NOMO-1 (cell line): ENCODE measurements around the gene AKAP9.
"Not testable (repeated sequence)": the region's sequence is repeated elsewhere in the genome, so short reads cannot be mapped to it uniquely, and the experiment has no call there.

Experiments
- DNase-seq, 2 experiments: peaks; one replicate each; lab custom pipeline; 2025; ENCODE audit not compliant: unreplicated experiment in 2 of 2; lab: John Stamatoyannopoulos, UW

Gene AKAP9

DNA sequence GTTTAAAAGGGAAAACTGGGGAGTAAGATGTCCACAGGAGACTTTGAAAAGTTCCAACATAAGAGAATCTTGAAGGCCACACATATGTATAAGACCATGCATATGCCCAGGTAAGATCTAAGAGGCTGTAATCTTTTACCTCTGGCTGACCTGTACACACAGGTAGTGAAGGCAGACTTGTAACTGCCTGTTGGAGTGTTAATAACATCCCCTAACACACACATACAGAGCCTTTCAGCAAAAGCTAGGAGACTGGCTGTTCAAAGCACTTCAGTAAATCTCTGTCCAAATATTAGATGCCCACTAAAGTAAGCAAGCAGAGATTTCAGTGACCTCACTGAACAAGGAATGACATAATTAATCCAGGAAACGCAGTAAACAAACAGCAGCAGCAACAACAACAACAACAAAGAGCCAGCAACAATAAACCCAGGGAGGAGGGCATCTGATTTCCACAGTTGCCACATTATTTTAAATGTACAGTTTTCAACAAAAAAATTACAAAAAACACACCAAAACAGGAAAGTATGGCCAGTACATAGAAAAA is 178.6 kb downstream of the AKAP9 start:
- DNase-seq = no peak

DNA sequence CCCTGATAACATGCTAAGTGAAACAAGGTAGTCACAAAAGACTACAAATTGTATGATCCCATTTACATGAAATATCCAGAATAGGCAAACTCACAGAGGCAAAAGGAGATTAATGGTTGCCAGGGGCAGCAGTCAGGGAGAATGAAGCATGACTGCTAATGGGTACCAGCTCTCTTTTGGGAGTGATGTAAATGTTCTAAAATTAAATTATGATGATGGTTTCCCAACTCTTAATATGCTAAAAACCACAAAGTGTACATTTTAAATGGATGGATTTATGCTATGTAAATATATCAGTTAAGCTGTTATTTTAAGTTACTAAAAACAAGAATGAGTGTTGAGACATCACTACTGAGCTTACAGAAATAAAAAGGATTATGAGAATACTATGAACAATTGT is 181.0 kb downstream of the AKAP9 start:
- peak in 1 of 2 experiments; percentile 51 for DNase-seq

DNA sequence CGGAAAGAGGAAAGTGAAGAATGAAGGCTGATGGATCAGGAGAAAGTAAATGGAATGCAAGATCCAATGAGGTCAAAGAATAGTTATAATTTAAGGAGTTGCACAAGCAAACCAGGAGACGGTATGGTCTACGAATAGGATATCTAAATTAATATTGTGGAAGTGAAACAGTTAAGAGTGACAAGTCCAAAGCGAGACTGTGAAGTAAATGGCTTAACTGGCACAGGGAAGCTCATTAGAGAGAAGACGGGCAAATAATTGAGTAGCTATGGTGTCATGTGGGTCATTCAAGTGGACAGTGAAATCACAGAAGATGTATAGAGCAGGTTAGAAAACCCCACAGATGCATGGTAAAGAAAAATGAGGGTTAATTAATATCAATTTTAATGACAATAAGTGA is 190.4 kb downstream of the AKAP9 start:
- no peak for DNase-seq

DNA sequence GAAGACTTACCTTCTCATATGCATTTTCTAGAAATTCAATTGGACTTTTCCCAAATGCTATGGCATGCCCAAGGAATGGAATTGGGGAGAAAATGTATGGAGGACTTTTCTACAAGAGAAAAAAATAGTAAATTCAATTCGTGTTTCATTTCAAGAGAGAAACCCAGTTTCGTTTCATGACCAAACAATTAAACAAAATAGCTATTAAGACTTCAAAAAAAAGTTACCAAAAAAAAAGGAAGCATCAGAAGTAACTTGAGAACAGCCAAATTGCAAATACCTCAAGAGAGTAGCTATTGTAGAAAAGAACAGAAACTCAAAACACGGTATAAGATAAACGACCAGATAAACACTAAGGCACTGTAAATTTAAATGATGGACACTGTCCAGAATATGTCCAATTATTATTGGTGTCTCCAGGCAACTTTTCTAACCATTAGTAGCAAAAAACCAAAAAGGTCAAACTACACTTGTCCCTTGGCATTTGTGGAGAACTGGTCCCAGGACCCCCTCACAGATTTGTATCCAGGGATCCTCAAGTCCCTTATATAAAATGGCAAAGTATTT is 191.2 kb downstream of the AKAP9 start:
- DNase-seq = peak; percentile 48 to 67

DNA sequence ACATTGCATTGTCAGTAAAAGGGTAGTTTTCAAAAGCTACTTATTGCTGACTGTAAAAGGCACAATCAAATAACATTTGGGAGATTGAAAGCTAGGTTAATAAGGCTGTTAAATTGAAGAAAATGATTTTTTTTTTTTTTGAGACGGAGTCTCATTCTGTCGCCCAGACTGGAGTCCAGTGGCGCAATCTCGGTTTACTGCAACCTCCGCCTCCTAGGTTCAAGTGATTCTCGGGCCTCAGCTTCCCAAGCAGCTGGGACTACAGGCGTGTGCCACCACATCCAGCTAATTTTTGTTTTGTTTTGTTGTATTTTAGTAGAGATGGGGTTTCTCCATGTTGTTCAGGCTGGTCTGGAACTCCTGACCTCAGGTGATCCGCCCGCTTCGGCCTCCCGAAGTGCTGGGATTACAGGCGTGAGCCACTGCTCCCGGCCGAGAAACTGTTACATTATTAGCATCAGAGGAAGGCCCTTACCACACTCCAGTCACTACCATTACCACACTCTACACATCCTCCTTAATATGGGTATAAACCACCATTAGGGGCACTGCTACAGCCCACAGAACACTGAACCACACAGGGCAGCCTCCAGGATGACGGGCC is 192.6 kb downstream of the AKAP9 start:
- peak; percentile 80 to 88 for DNase-seq

DNA sequence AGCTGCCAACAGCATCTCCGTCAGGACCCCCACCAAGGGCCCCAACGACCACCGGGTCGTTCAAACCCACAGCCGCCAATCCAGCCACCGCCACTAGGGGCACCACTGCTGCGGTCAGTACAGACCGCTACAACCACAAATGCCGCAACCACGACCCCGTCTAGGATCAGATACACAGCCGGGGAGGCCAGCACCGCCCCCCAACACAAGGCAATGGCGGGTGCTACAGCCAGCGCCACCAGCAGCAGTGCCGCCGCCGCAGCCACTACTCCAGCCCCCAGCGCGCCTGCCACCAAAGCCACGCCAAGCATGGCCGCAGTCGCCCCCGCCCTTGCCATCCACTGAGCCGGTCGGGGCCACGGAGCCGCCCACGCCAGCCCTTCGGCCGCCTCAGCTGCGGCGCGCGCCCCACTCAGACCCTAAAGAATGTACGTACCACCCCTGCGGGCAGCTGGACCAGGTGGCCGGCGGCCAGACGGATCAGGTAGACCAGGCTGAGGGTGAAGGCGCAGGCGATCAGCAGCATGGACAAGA is 193.1 kb downstream of the AKAP9 start:
- DNase-seq = peak; percentile 80 to 88

DNA sequence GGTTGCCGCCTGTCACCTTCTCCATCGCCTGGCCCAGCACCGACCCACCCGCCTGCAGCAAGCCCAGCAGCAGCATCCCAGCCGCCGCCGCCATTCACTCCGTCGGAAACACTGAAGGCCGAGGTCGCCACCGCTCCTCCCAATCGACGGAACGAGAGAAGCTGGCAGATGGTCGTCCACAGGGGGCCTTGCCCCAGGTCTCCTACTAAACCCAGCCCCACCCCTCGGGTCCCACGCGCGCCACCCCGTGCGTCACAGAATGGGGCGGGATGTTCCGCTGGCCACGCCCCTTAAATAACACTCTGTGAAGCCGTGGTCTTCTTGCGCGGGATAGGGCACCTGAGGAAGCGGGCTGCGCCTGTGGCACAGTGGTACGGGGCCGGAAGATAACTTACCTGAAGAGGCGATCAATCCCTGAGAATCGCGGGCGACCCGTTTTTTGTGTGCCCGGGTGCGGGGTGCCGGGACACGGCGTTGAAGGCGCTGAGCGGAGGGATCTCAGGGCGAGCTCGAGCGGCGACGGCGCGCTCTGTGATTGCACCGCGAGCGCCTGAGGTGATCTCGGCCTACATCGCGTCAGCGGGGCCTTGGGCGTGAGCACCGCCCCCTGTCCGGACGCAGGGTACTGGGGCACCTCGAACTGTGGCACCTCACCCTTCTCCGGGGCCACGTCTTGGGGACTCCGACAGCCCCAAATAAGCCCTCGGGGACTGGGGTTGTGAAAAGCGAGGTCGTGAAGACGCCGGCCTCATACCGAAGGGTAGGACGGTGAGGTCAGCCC is 193.8 kb downstream of the AKAP9 start, which contains the start of gene CYP51A1:
Gene CYP51A1 (minus strand): TSS at position 207 of the 781 bp plus-strand sequence. CDS start 113 bp downstream, at position 94.
- peak; percentile 99 for DNase-seq

DNA sequence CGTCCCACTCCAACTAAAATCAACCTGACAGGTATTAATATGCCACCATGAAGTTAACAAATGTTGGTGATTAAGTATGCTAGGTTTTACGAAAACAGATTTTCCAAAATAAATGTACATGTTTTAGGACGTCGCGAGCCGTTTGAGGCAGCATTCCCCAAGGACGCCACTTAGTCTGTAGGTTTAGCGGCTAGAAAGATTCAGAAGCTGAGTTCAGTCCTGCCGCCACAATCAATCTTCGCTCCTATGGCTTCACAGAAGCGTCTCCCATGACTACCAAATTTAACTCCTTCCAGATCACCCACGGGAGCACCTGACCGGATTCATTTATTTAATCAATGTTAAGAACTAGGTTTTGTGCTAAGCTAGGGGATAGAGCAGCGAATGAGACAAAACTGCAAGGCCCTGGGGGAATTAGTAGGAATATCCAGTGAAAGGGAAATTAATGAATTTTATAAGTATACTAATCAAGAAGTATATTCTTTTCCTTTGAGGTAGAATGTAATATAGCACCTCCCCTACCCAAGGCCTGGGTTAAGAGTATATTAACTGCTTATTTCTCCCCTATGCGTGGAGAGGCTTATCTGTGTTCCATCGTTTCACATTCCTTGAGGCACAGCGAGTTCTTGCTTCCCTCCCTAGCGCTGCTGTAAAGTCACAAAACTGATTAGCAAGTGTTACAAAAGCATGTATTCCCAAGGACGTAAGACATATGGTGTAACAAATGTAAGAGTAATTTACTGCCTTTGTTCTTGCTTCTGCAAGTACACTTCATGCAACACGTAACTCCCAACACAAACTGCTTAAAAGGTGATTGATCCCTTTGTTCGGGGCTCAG is 194.6 kb downstream of the AKAP9 start:
- DNase-seq = peak; percentile 54 to 83

DNA sequence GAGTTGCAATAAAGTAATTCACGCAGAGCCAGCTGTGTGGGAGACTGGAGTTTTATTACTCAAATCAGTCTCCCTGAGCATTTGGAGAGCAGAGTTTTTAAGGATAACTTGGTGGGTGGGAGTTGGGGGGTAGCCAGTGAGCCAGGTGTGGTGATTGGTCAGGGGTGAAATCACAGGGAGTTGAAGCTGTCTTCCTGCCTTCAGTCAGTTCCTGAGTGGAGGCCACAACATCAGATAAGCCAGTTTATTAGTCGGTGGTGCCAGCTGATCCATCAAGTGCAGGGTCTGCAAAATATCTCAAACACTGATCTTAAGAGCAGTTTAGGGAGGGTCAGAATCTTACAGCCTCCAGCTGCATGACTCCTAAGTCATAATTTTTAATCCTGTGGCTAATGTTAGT is 196.9 kb downstream of the AKAP9 start:
- DNase-seq = no peak

DNA sequence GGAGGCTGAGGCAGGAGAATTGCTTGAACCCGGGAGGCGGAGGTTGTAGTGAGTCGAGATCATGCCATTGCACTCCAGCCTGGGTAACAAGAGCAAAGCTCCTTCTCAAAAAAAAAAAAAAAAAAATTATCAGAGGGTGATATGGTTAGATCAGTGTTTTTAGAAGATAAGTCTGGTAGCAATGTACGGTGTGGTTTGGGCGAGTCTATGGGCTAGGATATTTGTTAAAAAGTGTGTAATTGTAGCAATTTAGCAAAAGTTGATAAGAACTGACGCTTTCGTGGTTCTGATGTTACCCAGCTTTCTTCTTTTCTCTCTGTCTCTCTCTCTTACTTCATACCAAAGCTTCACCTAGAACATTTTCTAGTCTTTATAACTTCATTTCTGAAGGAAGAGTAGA is 200.5 kb downstream of the AKAP9 start:
- DNase-seq = no peak

DNA sequence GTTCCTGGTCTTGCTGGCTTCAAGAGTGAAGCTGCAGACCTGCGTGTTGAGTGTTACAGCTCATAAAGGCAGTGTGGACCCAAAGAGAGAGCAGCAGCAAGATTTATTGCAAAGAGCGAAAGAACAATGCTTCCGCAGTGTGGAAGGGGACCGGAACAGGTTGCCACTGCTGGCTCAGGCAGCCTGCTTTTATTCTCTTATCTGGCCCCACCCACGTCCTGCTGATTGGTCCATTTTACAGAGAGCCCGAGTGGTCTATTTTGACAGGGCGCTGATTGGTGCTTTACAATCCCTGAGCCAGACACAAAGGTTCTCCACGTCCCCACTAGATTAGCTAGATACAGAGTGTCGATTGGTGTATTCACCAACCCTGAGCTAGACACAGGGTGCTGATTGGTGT is 202.1 kb downstream of the AKAP9 start:
- not testable (repeated sequence) for DNase-seq

DNA sequence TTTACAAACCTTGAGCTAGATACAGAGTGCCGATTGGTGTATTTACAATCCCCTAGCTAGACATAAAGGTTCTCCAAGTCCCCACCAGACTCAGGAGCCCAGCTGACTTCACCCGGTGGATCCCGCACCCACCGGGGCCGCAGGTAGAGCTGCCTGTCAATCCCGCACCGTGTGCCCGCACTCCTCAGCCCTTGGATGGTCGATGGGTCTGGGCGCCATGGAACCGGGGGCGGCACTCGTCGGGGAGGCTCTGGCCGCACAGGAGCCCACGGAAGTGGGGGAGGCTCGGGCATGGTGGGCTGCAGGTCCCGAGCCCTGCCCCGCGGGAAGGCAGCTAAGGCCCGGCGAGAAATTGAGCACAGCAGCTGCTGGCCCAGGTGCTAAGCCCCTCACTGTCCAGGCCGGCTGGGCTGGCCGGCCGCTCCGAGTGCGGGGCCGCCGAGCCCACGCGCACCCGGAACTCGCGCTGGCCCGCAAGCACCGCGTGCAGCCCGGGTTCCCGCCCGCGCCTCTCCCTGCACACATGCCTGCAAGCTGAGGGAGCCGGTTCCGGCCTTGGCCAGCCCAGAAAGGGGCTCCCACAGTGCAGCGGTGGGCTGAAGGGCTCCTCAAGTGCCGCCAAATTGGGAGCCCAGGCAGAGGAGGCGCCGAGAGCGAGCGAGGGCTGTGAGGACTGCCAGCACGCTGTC is 202.7 kb downstream of the AKAP9 start:
- not testable (repeated sequence) for DNase-seq

DNA sequence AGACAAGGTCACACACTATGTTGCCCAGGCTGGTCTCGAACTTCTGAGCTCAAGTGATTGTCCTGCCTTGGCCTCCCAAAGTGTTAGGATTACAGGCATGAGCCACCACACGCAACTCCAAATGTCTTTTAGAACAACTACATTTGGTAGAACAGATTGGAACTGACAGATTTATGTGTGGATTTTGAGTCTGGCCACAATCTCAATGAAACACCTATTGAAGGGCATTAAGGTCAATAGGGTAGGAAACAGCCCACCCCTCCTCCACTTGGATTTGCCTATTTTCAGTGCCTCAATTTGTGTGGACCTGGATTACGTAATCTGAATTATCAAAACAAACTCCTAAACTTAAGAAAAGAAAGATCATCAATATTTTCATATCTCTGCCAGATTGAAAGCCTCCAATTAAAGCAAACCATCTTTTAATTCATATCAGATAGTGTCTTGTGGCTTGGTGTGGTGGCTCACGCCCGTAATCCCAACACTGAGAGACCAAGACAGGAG is 209.1 kb downstream of the AKAP9 start:
- no peak for DNase-seq

DNA sequence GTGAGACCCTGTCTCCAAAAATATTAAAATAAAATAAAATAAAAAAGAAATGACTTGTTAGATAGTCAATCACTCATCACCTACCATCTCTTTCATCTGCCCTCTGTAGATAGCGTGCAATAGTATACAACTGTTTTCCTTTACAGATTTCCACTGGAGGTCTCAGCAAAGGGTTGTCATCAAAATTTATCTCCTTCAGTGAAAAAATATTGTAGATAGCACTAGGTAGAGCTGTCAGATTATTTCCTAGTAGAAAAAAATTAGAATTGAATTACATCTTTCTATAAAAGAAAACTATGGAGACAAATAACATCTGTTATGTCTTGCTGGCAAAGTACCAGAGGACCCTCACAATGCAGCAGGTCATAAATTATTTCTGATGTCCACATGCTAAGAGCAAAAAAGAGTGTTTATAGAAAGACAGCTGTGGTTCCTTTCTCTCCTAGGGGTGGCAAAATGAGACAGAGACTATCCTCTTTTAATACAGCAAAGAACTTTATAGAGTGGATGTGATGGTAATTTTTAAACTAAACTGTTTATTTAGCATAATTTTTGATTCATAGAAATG is 209.9 kb downstream of the AKAP9 start:
- no peak for DNase-seq

DNA sequence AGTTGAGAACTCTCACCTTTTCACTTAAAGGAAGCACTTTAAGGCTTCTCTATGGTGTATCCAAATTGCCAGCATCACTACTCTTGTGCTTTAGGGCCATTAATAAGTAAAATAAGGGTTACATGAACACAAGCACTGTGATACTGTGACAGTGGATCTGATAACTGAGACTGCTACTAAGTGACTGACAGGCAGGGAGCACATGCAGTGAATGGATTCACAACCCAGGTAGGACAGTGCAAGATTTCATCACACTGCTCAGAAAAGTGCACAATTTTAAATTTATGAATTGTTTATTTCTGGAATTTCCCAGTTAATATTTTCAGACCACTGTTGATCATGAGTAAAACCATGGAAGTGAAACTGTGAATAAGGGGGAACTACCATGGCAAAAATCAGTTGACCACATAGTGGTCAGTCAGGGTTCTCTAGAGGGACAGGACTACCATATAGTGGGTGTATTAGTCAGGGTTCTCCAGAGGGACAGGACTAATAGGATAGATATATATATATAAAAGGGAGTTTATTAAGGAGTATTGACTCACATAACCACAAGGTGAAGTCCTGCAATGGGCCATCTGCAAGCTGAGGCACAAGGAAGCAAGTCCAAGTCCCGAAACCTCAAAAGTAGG is 214.6 kb downstream of the AKAP9 start:
- no peak for DNase-seq

DNA sequence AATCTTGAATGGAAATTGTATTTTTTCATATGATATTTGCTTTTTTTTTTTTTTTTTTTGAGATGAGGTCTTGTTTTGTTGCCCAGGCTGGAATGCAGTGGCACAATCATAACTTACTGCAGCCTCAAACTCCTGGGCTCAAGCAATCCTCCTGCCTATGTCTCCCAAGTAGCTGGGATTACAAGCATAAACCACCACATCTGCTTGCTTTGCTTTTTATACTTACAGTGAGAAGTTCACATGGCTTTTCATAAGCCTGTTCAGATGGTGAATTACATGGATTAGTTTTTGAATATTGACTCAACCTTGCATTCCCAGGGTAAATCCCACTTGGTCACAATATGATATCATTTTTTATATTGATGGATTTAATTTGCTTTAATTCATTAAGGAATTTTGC is 216.3 kb downstream of the AKAP9 start:
- DNase-seq = no peak

DNA sequence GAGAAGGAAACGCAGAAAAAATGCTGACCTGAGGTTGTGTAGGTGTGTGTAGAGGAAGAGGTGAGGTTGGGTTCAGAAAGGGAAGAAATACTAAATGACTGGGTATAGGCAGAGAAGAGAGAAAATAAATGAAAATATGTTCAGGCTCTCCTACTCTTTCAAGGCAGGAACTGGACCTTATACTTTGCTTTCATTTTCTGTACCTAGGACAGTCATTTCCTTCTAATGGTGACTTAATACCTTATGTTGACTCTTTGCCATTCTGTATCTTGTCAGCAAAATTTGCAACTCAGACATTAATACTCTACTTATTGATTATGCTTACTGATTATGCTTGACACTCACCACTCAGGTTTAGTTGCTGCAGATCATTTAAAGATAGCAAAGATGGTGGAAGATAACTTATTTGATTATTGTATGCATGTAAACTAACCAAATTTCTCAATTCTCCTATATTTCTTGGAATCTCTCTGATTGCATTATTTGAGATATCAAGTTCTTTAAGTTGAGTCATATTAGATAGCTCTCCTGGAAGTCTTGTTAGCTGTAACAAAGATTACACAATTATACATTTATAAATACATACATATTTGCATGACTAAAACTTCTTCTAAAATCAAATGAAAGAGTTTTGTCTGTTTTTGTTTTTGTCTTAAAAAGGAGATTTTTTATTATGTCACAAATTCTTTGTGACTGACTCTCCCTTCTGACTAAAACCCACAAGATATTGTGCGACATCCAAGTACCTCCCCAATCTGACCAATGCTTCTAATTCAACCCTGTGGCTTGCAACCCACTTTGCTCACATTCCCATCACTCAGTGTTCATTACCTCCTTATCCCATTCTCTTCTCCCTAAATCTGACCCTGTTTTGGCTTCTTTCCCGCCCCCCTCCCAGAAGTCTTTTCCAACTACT is 218.3 kb downstream of the AKAP9 start:
- DNase-seq = no peak
